Esophagus squamous epithelium (tissue), 4 donors: ENCODE data around the gene FHIT.

Experiments used
- POLR2A ChIP-seq, 4 donors: fragments of 450-650 bp; IDR thresholded peaks; one replicate each; pipeline ENCODE4 v1.6.1; 2017; ENCODE audit warnings: antibody characterized with exemption in 4 of 4, mild to moderate bottlenecking in 4 of 4, moderate library complexity in 3 of 4
- TF ChIP-seq, protein P1 (sequence below), 6 experiments: fragments of 450-650 bp in 4 of 6; fragments of 200-600 bp in 2 of 6; sonication (generic) in 2 of 6; IDR thresholded peaks; one replicate each; pipeline ENCODE4 v1.5.1; 2016 to 2019; ENCODE audit warnings: antibody characterized with exemption in 6 of 6, mild to moderate bottlenecking in 4 of 6, moderate library complexity in 4 of 6

DNA sequence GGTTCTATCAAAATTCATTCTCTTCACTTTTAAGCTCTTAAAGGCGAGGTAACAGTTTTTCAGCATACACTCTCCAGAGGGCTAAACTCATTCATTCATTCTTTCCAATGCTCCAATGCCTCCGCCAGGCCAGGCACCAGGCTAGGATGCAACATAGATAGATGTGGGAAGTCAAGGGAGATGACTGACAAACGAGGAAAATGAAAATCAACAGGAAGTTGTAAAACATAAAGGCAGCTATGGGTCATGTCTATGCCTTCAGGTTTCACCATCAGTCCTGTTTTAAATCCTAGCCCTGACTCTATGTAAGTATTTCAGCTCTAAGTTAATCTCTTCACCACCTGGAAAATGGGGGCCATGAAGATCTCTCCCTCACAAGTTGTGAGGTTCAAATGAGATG lies 797.9 kb downstream of the FHIT start:
- TF ChIP-seq, protein P1, sequence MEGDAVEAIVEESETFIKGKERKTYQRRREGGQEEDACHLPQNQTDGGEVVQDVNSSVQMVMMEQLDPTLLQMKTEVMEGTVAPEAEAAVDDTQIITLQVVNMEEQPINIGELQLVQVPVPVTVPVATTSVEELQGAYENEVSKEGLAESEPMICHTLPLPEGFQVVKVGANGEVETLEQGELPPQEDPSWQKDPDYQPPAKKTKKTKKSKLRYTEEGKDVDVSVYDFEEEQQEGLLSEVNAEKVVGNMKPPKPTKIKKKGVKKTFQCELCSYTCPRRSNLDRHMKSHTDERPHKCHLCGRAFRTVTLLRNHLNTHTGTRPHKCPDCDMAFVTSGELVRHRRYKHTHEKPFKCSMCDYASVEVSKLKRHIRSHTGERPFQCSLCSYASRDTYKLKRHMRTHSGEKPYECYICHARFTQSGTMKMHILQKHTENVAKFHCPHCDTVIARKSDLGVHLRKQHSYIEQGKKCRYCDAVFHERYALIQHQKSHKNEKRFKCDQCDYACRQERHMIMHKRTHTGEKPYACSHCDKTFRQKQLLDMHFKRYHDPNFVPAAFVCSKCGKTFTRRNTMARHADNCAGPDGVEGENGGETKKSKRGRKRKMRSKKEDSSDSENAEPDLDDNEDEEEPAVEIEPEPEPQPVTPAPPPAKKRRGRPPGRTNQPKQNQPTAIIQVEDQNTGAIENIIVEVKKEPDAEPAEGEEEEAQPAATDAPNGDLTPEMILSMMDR (IDR thresholded peaks at IDR 0.05): no peak
- TF ChIP-seq POLR2A (IDR thresholded peaks at IDR 0.05): no peak
